T47D (cell line): ENCODE data around the gene SLC5A9.

ENCODE experiments used
- DNase-seq, 2 experiments: peaks; one replicate each; pipeline versions ENCODE4 v3.0.0 to v3.0.0-alpha.2; 2011 to 2012; ENCODE audit warnings: low read depth in 1 of 2, low spot score in 1 of 2
- JUND ChIP-seq: IDR thresholded peaks from 2 replicates; pipeline ENCODE4 v1.6.1; 2012; ENCODE audit warnings: low read depth
- in situ Hi-C: cut with HindIII; loops from 2 replicates; pipeline ENCODE4 v1.10.0; 2016; ENCODE audit warnings: low sequenced_read_pairs, low pct_unique_long_range_greater_than_20kb

The SLC5A9 gene

GRCh38 chr1:48222501-48223242 lies at the start of gene SLC5A9:
TSS of gene SLC5A9 (plus strand) at chr1:48222716. CDS start at chr1:48222737, 21 bp downstream.
- in situ Hi-C loops, result no loop called here
- no peak for TF ChIP-seq JUND
- DNase-seq, result no peak

- in situ Hi-C loops, result no loop called here
- TF ChIP-seq JUND, result no peak
- no peak for DNase-seq
Measured at GRCh38 chr1:48175116-48175515, 47.4 kb upstream of the SLC5A9 start.

- no peak for TF ChIP-seq JUND
- in situ Hi-C loops, result no loop called here
- no peak for DNase-seq
Measured at GRCh38 chr1:48177257-48177656, 45.3 kb upstream of the SLC5A9 start.

GRCh38 chr1:48181669-48182367 lies 40.7 kb upstream of the SLC5A9 start:
- TF ChIP-seq JUND, result no peak
- in situ Hi-C loops, result no loop called here
- no peak for DNase-seq

GRCh38 chr1:48182439-48182838 lies 40.1 kb upstream of the SLC5A9 start:
- no peak for DNase-seq
- no peak for TF ChIP-seq JUND
- in situ Hi-C loops, result no loop called here

GRCh38 chr1:48186306-48186839 lies 36.1 kb upstream of the SLC5A9 start:
- no peak for TF ChIP-seq JUND
- DNase-seq, result no peak
- in situ Hi-C loops, result no loop called here

- no peak for DNase-seq
- in situ Hi-C loops, result no loop called here
- TF ChIP-seq JUND, result no peak
Measured at GRCh38 chr1:48187969-48188563, 34.5 kb upstream of the SLC5A9 start.

GRCh38 chr1:48190881-48191280 lies 31.6 kb upstream of the SLC5A9 start:
- in situ Hi-C loops, result no loop called here
- TF ChIP-seq JUND, result no peak
- no peak for DNase-seq

- in situ Hi-C loops, result no loop called here
- DNase-seq, result no peak
- no peak for TF ChIP-seq JUND
Measured at GRCh38 chr1:48194801-48195200, 27.7 kb upstream of the SLC5A9 start.

- no peak for TF ChIP-seq JUND
- DNase-seq, result no peak
- in situ Hi-C loops, result no loop called here
Measured at GRCh38 chr1:48196237-48196636, 26.3 kb upstream of the SLC5A9 start.

GRCh38 chr1:48198970-48199369 lies 23.5 kb upstream of the SLC5A9 start:
- no peak for TF ChIP-seq JUND
- DNase-seq, result no peak
- in situ Hi-C loops, result no loop called here

GRCh38 chr1:48200166-48200900 lies 22.2 kb upstream of the SLC5A9 start:
- DNase-seq, result no peak
- no peak for TF ChIP-seq JUND
- in situ Hi-C loops, result no loop called here
